NCI-H446 (cell line): Measurements from ENCODE around the gene ANP32B.
"Not testable (repeated sequence)": the region's sequence is repeated elsewhere in the genome, so short reads cannot be mapped to it uniquely, and the experiment has no call there.

Experiments used
- DNase-seq, 2 experiments: peaks; one replicate each; lab custom pipeline; 2025; lab: John Stamatoyannopoulos, UW

The ANP32B gene

GRCh38 chr9:97963232-97963631 is 19.9 kb upstream of the ANP32B start:
- DNase-seq: no peak

GRCh38 chr9:97964901-97965300 is 18.2 kb upstream of the ANP32B start:
- no peak for DNase-seq

DNA sequence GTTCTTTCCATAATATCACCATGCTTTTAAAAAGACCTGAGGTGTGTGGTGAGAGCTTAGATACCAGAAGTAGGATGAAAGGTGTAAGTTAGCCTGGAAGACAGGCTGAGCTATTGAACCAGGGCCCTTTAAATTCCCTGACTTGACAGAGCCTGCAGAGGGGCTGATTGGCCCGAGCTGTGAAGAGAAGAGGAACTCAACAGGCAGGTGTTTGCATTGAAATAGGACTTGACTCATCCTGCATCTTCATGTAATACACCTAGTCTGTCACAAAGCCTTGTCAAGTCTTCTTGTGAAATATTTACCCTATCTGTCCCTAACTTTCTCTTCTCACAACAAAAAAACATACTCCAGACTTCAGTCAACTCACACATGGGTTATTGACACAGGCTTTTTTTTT is 16.6 kb upstream of the ANP32B start:
- DNase-seq: no peak

DNA sequence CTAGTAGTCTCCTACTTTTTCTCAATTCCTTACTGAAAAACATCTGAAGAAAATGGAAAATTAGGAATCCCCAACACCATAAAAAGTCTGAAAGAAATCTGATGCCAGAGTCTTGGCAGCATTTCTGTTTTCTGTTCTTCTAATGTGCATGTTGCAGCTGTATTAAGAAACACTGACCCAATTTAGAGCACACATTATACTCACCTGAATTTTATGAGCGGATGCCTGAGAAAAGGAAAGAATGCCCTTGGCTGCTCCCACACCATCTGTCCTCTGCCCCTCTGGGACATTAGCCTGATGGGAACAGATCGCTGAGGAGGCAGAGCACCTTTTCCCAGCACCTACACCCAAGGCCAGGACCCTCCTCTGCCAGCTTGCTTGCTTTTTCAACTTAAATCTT is 14.1 kb upstream of the ANP32B start:
- DNase-seq: no peak

- no peak for DNase-seq
Measured at GRCh38 chr9:97970165-97970564, 13.0 kb upstream of the ANP32B start.

GRCh38 chr9:97972753-97973152 is 10.4 kb upstream of the ANP32B start:
- DNase-seq: no peak

- DNase-seq: no peak
Measured at GRCh38 chr9:97975376-97975775, 7.8 kb upstream of the ANP32B start.

GRCh38 chr9:97976633-97977032 is 6.5 kb upstream of the ANP32B start:
- not testable (repeated sequence) for DNase-seq

DNA sequence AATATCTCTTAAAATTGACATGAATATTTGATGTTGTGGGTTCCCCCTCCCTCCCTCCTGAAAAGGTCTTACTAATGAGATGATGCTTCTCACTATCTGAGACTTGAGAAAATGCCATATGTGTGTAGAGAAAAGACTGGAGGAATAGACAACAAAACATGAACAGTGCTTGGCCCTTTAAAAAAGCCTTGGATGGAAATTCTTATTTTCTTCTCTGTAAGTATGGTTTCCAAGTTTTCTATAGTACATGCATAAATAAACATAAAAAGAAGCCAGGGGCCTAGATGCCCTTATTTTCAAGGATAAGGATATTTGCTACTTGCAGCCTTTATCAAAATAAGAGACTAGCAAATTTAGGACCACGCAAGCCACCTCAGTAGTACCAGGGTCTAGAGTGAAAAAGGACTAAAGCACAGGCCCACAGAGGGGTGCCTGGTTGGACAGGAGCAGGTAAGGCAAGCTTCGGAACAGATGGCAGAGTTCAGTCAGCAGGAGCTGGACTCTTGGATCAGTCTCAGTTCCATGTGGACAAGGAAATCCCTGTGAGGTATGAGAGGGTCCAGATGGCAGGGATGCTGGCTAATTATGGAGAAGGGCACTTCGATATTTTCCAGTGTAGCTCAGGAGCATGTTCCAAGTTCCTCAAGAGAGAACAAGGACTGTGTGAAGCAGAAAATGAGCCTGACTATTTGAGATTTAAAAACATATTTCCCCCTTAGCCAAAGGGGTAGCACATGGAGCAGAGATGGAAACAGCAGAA is 4.6 kb upstream of the ANP32B start:
- DNase-seq: peak in 1 of 2 experiments; percentile 73

DNA sequence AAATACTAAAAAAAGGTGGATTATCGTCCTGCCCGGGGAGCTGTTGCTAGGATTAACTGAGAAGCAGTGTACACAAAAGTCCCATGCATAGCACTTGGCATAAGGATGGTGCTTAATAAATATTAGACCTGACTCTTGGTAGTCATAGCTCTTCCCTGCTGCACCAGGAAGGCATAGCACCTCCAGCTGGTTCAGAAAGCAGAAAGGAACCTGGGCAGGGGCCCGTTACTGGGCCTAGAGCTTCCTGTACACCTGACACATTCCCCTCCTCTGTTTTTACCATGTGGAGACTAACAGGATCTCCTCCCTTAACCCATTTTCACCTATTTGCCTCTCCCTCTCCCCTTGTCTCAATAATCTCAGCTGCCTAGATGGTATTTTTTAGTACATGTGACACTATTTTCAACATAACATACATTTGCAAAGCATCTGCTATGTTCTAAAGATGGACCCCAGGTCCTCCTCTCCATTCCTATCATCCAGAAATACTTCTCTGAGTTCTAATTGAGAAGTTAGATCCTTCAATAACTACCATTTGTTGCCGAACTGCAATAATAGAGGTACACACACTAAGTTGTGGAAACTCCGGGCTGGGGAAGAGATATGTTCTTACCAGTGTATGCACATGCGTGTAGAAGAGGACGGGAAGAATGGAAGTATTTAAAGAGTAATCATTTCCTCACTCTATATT is 3.2 kb upstream of the ANP32B start:
- no peak for DNase-seq

DNA sequence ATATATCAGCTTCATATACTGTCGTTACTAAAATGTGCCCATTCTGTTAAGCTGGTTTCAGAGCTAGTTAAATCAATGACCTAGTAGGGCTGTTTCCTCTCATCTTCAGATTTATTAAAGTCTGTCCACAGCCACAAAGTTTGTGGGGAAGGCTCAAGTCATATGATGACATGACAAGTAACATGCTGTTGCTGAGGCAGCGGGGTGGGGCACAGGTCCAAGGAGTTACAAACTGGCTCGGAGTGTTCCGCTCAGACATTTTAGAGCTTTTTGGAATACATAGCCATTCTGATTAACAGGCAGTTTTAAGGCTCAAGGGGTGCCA is 2.7 kb upstream of the ANP32B start:
- peak in 1 of 2 experiments; percentile 34 for DNase-seq

DNA sequence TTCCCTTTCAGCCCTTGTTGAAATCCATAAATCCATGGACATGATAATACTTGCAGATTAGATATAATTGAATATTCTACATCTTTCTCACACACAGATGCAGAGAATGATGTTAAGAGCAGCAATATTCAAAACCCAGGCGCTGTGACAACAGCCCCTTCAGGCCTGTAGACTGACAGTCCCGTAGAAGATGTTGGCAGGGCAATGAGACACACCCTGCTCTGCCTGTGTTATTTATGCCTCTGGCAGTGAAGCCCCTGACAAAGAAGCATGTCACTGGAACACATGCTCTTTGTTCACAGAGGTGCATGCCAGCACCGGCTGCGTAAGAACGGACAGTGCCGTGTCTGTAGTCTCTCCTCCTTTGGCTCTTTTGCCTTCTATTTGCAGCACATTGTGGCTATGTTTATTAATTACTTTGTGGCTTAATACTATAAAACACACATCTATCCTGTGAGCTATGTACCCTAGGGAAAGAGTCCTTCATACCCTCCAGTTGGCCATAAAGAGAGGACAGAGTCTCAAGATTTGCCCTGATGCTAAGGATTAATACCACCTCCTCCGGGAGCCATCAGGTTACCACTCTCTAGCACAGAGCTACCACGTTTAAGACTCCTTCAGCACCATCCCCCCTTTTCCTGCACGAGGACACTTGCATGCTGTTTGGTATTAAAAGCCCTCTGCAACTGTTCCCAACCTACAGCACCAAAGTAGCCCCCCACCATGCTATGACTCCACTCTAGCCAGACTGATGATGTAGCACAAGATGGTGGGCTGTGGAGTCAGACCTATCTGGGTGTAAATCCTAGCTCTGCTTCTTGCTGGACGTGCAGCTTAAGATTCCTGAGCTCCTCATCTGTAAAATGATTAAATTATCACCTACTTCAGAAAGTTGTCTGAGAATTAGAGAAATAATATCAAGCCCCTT is 2.0 kb upstream of the ANP32B start:
- peak in 1 of 2 experiments; percentile 55 for DNase-seq

DNA sequence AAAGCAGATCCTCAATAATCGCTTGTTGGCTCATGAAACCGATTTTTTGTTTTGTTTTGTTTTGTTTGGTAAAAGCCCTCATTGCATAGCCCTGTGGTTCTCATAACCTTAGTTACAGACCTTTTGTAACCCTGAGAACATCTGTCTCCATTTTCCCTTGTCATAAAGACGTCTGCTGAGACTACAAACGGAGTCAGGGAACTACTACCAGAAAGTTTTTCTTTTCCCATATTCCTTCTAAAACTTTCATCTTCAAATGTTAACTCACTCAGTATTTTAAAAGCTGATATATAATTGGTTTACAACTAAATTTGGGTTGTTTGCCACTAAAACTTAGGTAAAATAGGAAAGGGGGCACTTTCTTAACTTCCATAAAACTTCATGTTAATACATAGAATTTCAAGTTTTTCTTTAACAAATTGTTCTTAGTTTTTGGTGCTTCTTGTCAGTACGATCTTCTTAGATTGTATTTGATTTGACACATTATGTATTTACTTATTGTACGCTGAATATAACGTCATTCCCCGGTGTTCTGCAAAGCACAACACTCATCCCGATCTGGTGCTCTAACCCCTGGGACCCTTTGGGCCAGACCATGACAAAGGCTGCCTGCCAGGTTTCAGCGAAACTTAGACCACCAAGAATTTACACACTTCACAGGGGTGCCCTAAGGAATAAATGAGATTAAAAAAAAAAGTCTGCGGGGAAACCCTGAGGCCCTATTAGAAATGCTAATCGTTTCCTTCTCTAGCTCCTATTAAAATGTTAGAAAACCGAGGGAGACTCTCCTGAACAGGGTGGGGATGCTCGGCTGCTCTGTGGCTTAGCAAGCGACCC is 1.1 kb upstream of the ANP32B start:
- peak in 1 of 2 experiments; percentile 7 for DNase-seq

DNA sequence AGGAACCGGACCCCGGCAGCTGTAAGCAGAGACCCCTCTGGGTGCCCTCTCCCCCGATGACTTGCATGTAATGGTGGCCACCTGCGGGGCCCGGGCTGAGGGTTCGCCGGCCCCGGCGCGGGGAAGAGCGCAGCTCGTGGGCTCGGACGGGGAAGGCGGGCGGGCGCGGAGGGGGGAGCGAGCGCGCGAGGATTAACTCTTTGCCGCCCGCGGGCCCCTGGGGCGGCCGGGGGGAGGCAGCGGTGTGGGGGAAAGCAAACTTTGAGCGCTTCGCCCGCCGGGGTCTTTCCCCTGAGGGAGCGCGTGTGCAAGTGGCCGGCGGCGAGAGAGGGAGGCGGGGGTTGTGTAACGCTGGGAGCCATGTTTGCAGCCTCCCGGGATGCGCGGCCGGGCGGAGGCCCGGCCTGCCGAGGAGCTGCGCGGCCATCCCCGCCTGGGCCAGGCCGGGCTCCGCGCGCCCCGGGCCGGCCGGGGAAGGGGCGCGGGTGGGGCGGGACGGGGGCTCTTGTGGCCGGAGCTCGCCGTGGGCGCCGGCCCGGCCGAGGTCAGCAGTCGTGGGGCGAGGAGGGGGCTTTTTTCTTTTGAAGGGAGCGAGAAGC is 547 bp downstream of the ANP32B start:
- DNase-seq: peak in 1 of 2 experiments; percentile 21

- DNase-seq: peak in 1 of 2 experiments; percentile 72
Measured at GRCh38 chr9:97984188-97985057, 1.3 kb downstream of the ANP32B start.

DNA sequence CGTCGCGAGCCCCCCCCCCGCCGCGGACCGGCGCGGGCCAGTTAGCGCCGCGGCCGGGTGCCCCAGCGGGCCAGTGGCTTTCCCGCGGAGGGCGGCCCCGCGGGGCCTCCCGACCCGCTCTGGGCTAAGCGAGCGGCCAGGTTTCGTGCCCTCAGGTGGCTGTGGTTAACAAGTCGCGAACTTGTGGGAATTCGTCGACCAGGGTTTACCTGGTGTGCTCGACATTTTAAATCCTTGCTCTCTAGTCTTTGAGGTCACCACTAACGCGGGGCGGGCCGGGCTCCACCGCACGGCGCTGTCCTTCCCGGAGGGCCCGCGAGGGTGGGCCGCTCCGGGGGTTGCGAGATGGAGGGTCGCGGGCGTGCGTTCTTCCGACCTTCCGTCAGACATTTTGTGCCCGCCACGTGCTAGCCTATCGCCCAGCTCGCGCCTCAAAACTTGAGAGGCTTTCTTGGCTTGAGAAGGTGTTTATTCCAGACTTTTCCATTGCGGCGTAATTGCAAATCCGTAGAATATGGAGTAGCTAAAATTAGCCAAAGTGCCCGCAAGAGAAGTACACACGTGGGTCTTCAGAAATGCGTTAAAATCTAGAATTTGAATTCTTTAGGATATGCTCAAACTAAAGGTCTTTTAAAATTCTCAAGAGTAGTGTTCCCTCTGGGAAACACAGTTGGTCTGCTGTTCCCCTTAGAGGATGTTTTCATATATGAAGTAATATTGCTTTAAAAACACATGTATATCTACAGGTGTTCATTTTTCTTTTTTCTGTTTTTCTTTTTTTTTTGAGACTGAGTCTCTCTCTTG is 2.1 kb downstream of the ANP32B start:
- DNase-seq: no peak

DNA sequence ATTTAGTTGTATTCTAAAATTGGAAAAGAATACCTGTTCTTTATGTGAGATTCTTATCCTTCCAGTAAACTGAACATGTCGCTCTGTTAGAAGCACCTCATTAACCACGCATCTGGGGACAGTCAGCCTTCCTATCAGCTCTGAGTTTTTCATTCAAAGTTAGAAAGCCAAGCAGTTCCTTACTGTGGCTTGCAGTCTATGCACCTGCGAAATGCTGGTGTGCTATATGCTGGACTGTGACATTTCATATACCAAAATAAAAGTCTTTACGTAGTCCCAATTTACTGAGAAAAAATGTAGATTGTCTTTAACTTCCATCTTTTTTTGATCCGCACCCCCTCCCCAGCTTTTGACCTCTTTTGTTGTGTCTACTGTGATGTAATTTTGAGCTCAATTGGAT is 4.3 kb downstream of the ANP32B start:
- DNase-seq: no peak

- no peak for DNase-seq
Measured at GRCh38 chr9:97990259-97990658, 7.1 kb downstream of the ANP32B start.

DNA sequence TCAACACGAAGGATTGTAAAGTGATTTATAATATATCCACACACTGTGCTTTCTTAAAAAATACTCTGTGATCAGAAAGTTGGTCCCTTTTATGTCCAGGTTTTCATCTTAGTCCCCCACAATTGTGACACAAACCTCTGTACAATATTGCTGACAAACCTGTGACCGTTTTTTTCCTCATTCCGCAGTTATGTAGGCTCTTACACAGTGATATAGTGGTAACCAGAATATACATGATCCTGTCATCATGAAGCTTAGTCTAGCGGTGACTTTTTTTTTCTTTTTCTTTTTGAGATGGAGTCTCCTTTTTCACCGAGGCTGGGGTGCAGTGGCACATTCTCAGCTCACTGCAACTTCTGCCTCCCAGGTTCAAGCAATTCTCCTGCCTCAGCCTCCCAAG is 8.7 kb downstream of the ANP32B start:
- DNase-seq: no peak
